Activated CD8-positive, alpha-beta memory T cell treated with anti-CD3 and anti-CD28 coated beads for 48 hours (primary cell): ENCODE data around the gene DCAF7.

Experiments used
- DNase-seq, 3 experiments: peaks; one replicate each; pipeline ENCODE4 v3.0.0-alpha.2; 2020; ENCODE audit warnings: low read depth in 2 of 3, low spot score in 2 of 3

The DCAF7 gene, protein sequence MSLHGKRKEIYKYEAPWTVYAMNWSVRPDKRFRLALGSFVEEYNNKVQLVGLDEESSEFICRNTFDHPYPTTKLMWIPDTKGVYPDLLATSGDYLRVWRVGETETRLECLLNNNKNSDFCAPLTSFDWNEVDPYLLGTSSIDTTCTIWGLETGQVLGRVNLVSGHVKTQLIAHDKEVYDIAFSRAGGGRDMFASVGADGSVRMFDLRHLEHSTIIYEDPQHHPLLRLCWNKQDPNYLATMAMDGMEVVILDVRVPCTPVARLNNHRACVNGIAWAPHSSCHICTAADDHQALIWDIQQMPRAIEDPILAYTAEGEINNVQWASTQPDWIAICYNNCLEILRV

DNA sequence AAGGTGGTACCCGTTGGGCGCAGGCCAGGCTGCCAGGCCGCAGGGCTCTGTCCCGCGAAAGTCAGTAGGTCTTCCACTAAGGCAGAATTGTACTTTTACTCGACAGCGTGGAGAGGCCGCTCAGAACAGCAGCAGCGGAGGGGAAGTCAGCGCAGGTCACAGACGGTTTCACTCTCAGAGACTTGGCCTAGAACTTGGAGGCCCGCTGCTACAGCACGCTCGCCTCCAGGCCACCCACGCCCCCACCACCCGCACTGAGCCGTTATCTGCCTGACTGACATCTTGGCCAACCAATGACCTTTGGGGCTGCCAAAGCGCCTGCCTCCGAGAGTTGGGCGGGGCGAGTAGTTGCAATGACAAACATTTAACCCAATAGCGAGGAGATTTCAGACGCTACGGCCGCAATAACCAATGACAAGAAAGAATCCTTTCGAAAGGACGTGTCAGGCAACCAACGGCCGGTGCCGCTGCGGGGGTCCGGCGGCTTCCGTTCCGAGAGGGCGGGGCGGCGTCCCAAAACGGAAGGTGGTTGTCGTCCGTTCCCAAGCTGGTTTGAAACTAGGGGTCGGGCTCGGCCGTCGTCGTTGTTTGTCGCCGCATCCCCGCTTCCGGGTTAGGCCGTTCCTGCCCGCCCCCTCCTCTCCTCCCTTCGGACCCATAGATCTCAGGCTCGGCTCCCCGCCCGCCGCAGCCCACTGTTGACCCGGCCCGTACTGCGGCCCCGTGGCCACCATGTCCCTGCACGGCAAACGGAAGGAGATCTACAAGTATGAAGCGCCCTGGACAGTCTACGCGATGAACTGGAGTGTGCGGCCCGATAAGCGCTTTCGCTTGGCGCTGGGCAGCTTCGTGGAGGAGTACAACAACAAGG is at the start of gene DCAF7:
Gene DCAF7, plus strand, starts transcription at position 532 of the 871 bp plus-strand sequence. Its CDS starts 201 bp downstream, at position 733.
- peak; percentile 97 to 99 (median 98) for DNase-seq

DNA sequence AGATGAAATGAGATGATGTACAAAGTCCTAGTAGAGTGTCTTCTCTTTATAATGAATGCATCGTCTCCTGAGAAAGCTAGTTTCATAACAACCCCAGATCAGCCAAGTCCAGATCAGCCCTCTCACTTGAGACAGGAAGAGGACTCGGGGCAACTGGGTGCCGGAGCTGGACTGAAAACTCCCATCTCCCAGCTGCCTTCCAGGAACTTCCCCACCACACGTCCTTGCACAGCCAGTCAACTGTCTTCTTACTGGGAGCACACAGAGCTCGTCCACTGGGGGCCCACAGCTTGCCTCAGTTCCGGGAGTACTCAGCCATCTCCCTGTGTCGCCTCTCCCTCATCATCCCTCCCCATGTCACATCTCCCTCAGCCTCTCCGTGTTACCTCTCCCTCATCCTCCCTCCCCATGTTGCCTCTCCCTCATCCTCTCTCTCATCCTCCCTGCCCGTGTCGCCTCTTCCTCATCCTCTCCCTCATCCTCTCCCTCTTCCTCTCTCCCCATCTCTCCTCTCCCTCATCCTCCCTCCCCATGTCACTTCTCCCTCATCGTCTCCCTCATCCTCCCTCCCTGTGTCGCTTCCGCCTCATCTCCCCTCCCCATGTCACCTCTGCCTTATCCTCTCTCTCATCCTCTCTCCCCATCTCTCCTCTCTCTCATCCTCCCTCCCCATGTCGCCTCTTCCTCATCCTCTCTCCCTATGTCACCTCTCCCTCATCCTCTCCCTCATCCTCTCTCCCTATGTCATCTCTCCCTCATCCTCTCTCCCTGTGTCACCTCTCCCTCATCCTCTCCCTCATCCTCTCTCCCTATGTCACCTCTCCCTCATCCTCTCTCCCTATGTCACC is 49.5 kb upstream of the DCAF7 start:
- no peak for DNase-seq

DNA sequence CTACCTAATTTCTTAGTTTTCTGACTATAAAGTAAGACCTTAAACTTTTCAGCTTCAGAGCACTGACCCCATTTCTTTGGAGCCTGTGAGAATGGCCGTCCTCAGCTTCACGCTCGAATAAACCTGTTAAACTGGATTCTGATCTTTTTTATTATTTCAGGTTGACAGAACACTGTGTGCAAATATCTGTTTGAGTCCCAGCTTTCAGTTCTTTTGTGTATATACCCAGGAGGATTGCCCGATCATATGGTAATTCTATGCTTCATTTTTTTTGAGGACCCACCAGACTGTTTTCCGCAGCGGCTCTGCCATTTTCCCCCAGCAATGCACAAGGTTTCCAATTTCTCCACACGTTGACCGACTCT is 47.0 kb upstream of the DCAF7 start:
- no peak for DNase-seq

DNA sequence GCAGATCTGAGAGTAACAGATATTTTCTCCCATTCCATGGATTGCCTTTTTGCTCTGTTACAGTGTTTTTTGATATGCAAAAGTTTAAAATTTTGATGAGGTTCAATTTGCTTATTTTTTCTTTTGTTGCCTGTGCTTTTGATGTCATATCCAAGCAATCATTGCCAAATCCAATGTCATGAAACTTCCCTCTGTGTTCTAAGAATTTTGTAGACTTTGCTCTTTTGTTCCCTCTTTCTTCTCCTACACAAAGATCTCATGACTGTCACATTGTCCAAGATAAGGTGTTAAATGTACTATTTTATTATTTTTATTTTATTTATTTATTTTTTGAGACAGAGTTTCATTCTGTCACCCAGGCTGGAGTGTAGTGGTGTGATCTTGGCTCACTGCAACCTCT is 46.0 kb upstream of the DCAF7 start:
- no peak for DNase-seq

DNA sequence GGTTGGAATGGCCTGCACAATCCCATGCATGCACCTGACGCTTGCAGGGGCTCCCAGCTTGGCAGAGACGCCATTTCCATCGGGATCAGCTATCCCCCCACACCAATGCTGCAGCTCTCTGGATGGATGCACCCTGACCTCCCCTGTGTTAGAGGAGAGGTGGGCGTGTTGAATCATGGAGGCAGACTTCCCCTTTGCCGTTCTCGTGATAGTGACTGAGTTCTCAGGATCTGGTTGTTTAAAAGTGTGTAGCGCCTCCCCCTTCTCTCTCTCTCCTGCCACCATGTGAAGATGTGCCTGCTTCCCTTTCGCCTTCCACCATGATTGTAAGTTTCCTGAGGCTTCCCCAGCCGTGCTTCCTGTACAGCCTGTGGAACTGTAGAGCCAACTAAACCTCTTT is 44.9 kb upstream of the DCAF7 start:
- DNase-seq = no peak

DNA sequence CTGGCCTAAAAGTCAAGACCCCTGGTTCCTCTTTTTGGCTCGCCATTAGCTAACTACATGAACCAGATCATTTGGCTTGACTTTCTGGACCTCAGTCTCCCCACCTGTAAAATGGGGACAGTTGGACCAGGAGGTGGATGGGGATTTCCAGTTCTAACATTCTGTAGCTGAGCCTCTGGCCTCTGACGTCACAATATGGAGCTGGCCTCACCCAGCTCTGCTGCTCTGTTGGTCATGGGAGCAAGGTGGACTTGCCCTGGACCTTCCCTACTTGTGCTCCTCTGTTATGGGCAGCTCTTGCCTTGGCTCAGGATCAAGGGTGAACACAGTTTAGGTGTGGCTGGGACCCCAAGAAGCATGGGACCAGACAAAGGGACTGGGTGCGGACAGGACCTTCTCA is 43.6 kb upstream of the DCAF7 start:
- no peak for DNase-seq

DNA sequence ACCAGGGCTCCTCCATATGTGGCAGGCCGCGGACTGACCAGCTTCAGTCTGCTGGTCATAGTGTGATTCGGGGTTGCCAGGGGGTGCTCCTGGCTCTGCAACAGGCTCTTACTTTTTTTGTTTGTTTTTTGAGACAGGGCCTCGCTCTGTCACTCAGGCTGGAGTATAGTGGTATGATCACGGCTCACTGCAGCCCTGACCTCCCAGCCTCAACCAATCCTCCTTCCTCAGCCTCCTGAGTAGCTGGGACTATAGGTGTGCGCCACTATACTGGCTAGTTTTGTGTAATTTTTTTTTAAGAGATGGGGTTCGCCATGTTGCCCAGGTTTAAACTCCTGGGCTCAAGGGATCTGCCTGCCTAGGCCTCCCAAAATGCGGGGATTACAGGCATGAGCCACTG is 38.9 kb upstream of the DCAF7 start:
- no peak for DNase-seq

DNA sequence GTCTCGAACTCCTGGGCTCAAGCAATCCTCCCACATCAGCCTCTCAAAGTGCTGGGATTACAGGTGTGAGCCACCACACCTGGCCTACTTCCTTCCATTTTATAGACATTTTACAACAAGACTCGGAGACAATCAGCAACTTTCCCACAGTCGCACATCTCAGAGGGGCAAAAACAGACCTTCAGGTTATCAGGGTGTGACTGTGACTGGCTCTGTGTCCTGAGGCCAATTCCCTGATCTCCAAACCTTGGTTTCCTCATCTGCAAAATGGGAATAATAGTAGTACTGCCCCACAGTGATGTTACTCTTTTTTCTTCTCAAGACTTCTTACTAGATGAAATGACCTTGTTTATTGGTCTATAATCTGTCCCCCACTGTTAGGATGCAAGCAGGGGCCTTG is 37.9 kb upstream of the DCAF7 start:
- no peak for DNase-seq

DNA sequence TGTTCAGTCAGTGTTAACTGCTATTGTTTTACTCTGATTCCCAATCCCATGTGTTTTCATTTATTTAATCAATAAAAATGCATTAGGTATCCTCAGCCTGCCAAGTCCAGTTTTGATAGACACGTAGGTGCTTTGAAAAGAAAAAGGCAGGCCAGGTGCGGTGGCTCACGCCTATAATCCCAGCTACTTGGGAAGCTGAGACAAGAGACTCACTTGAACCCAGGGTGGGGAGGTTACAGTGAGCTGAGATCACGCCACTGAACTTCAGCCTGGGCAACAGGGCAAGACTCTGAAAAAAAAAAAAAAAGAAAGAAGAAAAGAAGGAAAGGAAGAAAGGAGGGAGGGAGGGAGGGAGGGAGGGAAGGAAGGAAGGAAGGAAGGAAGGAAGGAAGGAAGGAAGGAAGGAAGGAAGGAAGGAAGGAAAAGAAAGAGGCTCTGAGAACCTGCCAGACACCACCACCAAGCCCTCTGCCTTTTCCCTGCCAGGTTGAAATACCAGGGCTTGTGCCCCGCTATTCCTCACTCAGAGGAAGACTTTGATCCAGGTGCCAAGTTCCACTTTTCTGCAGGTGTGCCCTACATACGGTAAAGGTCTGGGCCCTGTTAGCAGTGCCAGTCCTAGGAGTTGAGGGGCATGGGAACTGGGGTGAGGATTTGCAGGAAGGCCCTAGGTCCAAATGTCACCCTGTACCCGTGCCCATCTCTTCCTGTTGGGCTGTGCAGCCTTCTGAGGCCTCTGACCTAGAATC is 37.2 kb upstream of the DCAF7 start:
- no peak for DNase-seq

DNA sequence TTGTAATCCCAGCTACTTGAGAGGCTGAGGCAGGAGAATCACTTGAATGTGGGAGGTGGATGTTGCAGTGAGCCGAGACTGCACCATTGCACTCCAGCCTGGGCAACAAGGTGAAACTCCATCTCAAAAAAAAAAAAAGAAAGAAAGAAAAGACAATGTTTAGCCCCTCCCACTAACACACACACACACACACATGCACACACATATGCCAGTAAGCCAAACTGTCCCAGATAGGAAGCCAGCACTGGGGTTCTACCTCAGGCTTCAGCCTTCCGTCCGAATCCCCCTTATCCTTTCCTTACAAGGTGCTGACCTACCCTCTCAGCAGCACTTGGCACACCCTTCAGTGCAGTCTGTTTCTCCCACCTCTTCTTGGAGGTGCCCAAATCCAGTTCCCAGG is 35.8 kb upstream of the DCAF7 start:
- no peak for DNase-seq

DNA sequence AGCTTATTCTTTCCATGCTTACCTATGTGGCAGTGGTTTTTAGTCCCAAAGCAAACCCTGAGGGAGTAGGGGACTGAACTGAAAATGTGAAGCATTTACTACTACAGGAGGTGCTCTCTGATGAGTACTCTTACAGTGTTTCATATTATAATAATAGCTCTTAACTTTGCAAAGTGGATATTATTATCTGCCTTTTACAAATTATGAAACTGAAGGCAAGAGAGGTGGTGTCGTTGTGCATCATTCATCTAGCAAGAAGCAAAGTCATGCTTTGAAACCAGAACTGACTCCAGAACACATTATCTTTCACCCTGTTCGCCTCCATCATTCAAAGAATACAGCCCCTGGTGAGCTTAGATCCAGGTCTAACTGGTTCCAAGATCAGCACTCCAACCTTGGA is 35.3 kb upstream of the DCAF7 start:
- DNase-seq = no peak

DNA sequence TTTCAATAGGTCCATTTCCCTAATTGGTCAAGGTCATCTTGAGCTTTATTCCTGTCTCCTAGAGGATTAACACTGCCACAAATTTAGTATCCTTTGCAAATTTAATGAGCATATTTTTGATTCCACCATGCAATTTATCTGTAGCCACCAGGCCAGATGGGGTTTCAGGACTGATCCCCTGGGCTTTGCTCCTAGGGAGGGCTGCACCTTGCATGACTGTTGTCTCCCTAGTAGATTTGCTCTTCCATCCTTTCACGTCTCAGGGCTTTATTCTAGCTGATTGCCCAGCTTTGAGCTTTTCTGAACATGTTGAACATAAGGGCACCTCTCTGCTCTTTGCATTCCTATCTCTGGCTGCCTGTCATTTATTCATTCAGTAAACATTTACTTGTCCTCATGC is 34.9 kb upstream of the DCAF7 start:
- DNase-seq = no peak

DNA sequence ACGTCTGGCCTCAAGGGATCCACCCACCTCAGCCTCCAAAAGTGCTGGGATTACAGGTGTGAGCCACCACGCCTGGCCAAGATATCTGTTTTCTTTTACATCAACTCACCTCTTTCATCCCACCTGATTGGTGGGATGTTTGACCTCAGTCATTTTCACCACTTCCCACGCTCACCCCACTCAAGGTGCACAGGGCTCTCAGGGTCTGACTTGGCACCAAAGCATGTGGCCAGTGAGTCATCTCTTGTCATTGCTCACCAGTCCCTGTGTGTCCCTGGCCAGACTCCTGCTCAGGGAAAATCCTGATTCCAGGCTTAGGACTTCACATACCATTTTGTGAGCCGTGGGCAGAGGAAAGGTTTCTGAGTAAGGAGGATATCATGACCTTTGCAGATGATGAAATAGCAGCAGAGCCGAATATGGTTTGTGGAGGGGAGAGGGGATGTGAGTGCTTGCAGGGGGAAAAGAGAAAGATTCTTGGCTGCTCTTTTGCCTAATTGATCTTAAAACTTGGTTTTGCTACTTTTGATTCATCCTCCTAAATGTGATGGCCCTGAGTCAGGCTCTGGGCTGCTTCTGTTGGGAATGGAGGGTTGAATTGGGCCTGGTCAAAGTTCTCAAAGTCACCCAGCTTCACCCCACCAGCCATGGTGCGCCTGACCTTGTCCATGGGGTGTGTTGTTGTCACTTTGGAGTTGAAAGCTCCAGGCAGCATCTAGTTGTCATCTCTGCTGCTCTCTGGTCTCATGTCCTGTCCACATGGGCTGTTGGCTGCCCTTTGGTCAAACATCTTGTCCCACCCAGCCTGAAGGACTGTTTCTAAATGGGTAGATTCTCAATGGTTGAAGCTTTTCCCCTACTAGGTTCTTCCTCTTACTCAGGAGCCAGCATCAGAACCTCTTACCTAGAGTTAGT is 33.1 kb upstream of the DCAF7 start:
- peak in 2 of 3 experiments; percentile 11 to 15 for DNase-seq

DNA sequence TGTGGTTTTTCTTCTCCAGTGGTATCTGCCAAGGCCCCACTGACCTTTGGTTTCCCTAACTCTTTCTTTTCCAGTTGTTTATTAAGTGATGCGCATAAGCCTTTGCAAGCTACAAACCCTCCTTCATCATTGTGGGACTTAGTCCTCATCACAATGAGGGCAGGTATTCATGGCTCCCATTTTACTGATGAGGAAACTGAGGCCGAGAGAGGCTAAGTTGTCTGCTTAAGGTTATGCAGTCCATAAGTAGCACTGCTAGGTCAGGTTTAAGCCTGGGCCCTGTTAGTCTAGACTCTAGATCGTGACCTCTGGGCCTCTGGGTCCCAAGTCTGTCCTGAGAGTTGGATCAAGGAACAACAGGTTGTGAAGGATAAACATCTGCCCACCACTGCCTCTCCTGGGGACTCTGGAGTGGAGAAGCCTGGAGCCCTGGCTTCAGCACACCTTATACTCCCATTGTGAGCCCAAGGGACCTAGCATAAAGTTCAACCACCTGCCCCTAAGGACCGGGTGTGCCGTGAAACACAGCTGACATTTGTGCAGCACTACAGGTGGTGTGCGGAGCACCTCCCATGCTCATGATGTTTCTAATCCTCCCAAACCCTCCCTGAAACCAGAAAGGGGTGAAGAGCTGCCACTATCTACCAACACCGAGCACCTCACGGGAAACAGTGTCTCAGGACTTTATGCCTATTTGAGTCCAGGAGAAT is 32.3 kb upstream of the DCAF7 start:
- DNase-seq = no peak

DNA sequence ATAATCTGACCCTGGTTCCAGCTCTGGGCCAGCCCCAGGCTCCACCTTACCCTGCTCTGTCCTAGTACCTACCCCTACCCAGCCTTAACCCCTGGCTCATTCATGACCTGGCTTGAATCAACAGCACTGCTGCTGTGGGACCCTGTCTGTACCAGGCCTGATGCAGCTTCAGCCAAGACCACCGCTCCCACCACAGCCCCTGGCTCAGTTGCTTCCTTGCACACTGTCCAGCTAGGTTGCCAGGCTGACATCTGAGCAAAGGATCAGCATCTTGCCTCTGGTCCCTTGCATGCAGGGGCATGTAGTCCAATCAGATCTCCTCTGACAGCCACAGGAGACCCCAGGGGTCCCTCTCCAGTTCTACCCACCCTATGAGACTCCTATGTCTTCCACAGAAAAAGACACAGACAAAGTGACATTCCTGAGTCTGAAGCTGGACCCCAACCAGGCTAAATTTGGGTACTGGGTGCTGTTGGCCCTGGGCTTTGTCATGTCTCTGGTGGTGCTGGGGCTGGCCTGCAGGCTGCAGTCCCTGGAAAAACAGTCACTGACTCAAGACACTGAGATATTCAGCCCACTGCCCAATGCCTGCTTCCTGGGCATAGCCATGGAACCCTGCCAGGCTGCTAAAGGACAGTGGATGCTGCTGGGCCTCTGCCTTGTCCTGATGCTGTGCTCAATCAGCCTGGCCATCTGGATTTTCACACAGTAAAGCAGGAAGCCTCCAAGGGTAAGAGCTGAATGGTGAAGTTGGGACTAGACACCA is 31.0 kb upstream of the DCAF7 start:
- DNase-seq = no peak

DNA sequence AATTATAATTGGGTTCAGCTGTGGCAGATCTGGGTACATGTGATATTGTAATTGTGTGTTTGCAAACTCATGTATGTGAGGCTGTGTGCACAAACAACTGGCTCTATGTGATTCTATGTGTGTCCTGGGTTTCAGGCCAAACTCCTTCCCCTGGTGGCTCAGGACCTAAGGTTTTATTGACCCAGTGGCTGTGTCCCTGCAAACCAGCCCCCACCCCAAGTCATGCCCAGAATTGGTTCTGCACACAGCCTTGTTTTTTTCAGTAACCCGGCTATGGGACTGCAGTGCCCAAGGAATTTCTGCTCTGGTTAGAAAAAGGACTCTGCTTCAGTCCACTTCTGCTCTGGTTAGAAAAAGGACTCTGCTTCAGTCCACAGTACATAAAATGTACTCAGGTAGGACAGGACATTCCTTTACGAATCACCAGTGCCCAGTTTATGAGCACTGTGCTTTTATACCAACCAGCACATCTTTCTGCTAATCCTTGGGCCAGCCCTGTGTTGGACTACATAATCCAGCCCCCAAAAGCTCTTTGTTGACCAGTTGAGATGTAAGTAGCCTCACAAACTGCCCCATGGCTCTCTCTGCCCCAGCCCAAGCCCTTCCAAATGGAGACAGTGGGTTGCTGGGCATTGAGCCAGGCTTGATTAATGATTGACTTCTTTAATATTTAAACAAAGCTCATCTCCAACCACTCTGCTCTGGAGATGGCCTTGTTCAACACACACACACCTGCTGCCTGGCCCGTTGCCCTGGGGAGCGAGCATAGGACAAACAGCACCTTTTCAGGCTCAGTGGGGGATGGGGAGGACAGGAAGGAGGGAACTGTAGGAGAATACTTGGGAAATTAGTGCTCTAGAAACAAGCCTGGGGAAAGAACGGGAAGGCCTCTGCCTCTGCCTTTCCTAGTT is 30.1 kb upstream of the DCAF7 start:
- no peak for DNase-seq

DNA sequence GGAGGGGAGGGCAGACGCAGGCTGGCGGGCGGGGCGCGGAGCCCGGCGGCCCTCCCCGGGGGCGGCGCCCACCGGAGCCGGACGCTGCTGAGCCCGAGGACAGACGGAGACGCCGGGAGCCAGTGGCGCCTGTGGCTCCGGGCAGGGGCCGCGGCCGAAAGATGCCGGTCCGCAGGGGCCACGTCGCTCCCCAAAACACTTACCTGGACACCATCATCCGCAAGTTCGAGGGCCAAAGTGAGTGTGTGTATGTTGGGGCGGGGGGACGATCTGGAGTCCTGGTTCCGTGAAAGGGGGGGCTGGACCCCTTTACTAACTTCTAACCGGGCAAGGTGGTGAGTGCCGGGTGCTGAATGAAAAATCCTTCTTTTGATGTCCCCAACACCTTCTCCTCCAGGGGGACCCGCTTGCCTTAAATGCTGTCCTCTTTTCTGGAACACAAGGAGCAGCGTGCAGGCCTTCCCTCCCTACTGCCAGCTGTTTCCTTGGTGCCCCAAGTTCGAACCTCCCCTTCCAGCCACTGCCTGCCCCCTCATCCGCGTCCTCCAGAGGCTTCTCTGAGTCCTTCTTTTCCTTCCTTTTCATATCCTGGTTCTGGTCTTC is 26.9 kb upstream of the DCAF7 start, which contains the start of gene KCNH6:
Gene KCNH6, plus strand, starts transcription at position 106 of the 603 bp plus-strand sequence. Its CDS starts 56 bp downstream, at position 162.
- DNase-seq = no peak
